GF-D8 (cell line): ENCODE measurements around the gene AMOTL1.

Source experiments
- DNase-seq: peaks from one replicate; lab custom pipeline; 2025; lab: John Stamatoyannopoulos, UW

AMOTL1 gene

GRCh38 chr11:94741022-94741679 lies 27.0 kb upstream of the AMOTL1 start:
- DNase-seq, result no peak

GRCh38 chr11:94742665-94743064 lies 25.5 kb upstream of the AMOTL1 start:
- no peak for DNase-seq

- DNase-seq, result no peak
Observed at GRCh38 chr11:94746721-94747120, 21.4 kb upstream of the AMOTL1 start.

DNA sequence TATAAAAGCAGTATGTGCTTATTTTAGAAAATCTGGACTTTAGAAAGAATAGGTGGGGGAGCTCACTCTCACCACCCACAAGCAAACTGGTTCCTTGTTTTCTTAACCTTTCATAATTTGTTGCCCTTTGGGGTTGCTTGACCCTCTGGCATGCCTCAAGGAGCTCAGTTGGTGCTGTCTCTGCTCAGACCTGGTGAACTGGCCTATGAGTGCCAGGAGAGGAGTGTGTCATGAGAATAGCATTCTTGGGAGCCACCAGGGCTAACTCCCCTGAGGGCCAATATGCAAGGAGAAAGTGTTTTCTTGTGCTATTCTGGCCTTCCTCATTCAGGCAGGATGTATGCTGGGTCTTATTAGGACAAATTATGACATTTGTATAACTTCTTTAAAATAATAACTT lies 21.0 kb upstream of the AMOTL1 start:
- no peak for DNase-seq

DNA sequence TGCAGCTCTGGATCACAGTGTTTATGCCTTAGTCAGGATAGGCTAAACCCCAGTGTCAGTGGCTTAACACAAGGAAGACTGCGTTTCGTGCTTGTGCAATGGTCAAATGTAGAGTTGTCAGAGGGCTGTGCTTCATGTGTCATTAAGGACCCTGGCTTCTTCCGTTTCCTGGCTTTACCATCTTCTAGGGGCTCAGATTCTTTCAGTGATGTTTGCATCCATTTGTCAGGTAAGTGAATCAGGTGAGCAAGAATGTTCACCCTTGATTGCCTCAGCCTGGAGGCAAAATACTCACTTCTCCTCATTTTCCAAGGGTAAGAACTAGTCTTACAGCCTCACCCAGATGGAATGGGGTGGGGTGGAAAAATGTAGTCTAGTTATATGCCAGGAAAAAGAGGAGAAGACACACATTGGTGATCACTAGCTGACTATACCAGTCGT lies 20.5 kb upstream of the AMOTL1 start:
- DNase-seq, result no peak

DNA sequence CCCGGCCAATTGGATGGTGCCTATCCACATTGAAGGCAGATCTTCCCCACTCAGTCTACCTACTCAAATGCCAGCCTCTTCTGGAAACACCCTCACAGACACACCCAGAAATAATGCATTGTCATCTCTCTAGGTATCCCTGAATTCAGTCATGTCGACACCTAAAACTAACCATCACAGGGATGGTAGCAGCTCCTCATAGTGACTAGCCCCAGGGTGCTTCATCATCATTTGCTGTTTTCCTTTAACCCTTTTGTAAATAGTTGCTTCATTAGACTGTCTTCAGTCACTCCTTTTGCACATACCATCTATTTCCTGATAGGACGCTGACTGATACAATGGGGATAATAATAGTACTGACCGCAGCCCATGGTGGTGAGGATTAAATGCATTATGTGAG lies 18.8 kb upstream of the AMOTL1 start:
- DNase-seq, result no peak

GRCh38 chr11:94750319-94751217 lies 17.6 kb upstream of the AMOTL1 start:
- no peak for DNase-seq

GRCh38 chr11:94751218-94751609 lies 16.9 kb upstream of the AMOTL1 start:
- DNase-seq, result no peak

- no peak for DNase-seq
Observed at GRCh38 chr11:94751786-94752185, 16.4 kb upstream of the AMOTL1 start.

GRCh38 chr11:94753630-94754029 lies 14.5 kb upstream of the AMOTL1 start:
- DNase-seq, result no peak

GRCh38 chr11:94754335-94754734 lies 13.8 kb upstream of the AMOTL1 start:
- no peak for DNase-seq

DNA sequence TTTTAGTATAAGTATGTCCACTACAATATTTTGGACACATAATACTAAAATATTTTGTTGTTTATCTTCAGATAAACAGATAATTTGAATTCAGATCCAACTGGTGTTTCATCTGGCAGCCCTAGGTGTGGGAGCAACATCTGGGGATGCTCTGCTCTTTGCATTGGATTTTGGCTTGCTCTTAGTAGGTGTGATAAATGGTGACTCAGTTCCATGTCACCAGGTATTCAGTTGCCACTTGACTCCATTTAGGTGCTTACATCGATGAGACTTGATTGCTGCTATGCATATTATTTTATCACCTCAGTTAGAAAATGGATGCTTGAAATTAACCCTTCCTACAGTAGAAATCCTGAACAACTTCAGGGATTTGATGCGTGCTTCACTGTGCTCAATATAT lies 13.3 kb upstream of the AMOTL1 start:
- no peak for DNase-seq

- DNase-seq, result no peak
Observed at GRCh38 chr11:94755494-94755893, 12.7 kb upstream of the AMOTL1 start.

DNA sequence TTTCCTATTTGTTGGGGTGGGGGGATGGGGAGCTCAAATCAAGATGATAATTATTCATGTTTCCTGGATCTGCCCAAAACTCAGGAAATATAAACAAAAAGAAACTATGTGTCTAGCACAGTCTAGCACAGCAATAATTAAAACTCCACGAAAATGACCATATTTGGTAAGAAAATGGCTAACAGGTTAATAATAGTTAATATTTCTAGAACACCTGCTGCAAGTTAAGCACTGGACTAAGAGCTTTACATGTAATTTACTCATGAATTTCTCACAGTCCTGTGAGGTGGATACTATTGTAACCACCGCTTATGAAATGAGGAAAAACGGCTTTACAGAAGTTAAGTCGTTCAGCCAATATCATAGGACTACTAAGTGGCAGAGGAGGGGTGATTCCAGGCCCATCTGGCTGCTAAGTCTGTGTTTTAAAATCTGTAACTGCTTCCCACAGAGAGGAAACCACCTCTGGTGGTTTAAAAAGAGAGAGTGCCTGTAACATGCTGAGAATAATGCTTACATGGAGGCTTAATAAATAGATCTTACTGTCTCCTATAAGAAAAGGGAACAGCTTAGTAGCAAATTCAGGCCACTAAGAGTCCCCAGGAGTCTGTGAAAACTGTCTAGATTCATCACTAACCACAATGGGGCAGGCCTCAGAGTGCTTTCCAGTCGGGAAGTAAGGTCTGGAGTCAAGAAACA lies 11.0 kb upstream of the AMOTL1 start:
- no peak for DNase-seq

DNA sequence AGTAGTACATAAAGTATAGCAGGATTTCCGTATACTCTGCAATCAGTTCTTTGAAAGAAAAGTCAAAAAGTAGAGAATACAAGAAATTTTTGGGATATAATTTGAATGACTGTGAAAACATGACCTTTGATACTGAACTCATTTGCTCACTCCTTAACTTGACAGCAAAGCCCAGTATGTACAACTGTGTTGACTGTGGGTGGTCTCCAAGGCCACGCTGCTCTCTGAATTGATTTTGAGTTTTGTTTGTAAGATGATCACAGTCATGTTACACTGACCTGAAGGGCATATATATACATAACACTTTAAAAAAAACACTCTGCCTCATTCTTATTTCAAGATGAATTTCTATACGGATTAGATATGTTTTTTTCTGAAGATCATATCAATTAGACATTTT lies 9.5 kb upstream of the AMOTL1 start:
- DNase-seq, result no peak

- DNase-seq, result no peak
Observed at GRCh38 chr11:94759522-94759921, 8.6 kb upstream of the AMOTL1 start.

GRCh38 chr11:94760296-94760695 lies 7.9 kb upstream of the AMOTL1 start:
- no peak for DNase-seq

DNA sequence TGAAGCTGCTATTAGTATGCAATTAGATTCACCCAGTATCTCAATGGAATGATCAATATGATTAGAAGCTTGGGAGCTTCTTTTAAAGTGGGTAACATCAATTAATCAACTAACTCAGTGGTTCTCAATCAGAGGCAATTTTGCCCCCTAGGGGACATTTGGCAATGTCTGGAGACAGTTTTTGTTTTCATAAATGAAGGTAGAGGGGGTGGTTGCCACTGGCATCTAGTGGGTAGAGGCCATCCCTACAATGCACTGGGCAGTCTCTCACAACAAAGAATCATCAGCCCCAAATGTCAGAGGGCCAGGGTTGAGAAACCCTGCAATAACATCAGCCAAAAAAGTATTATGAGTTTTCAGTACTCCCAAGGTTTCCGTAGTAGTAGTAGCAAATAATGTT lies 5.9 kb upstream of the AMOTL1 start:
- no peak for DNase-seq

GRCh38 chr11:94762995-94763394 lies 5.2 kb upstream of the AMOTL1 start:
- DNase-seq, result no peak

- DNase-seq, result no peak
Observed at GRCh38 chr11:94766713-94767206, 1.4 kb upstream of the AMOTL1 start.

- DNase-seq, result no peak
Observed at GRCh38 chr11:94767291-94767690, 865 bp upstream of the AMOTL1 start.
